GM19023 (cell line): ENCODE results near the gene ITGB5.
"Not testable (repeated sequence)": the region's sequence is repeated elsewhere in the genome, so short reads cannot be mapped to it uniquely, and the experiment has no call there.

Experiments used
- ATAC-seq: cut with Tn5 transposase; IDR thresholded peaks from one replicate; pipeline ENCODE4 v1.9.1; 2021; ENCODE audit warnings: mild to moderate bottlenecking, moderate library complexity; ENCODE audit not compliant: unreplicated experiment

The ITGB5 gene

GRCh38 chr3:124759666-124760401 lies 127.3 kb downstream of the ITGB5 start:
- no peak for ATAC-seq

- no peak for ATAC-seq
Measured at GRCh38 chr3:124758851-124759635, 128.1 kb downstream of the ITGB5 start.

- not testable (repeated sequence) for ATAC-seq
Measured at GRCh38 chr3:124757926-124758325, 129.2 kb downstream of the ITGB5 start.

- no peak for ATAC-seq
Measured at GRCh38 chr3:124752051-124752450, 135.1 kb downstream of the ITGB5 start.

- no peak for ATAC-seq
Measured at GRCh38 chr3:124751501-124751900, 135.7 kb downstream of the ITGB5 start.

GRCh38 chr3:124749877-124750276 lies 137.3 kb downstream of the ITGB5 start:
- ATAC-seq, result not testable (repeated sequence)

GRCh38 chr3:124748560-124749198 lies 138.5 kb downstream of the ITGB5 start:
- no peak for ATAC-seq

GRCh38 chr3:124747111-124747981 lies 139.8 kb downstream of the ITGB5 start:
- ATAC-seq, result no peak

- no peak for ATAC-seq
Measured at GRCh38 chr3:124745756-124746155, 141.4 kb downstream of the ITGB5 start.

- ATAC-seq, result no peak
Measured at GRCh38 chr3:124741027-124741426, 146.1 kb downstream of the ITGB5 start.

GRCh38 chr3:124731760-124732159 lies 155.4 kb downstream of the ITGB5 start:
- no peak for ATAC-seq

- no peak for ATAC-seq
Measured at GRCh38 chr3:124730941-124731297, 156.2 kb downstream of the ITGB5 start.

GRCh38 chr3:124730129-124730940 lies 156.8 kb downstream of the ITGB5 start, which contains the start of gene UMPS:
Gene UMPS (plus strand): TSS chr3:124730452. CDS start chr3:124730472, 20 bp downstream.
- peak; percentile 99 for ATAC-seq

GRCh38 chr3:124722589-124722988 lies 164.6 kb downstream of the ITGB5 start:
- no peak for ATAC-seq

- ATAC-seq, result no peak
Measured at GRCh38 chr3:124714223-124714853, 172.8 kb downstream of the ITGB5 start.
